Hepatocyte (in vitro differentiated cells): ENCODE data around the gene OR6B1.

Experiments used
- CTCF ChIP-seq: fragments of 200-600 bp; sonication (generic); IDR thresholded peaks from 2 replicates; pipeline ENCODE4 v1.5.1; 2016; ENCODE audit warnings: antibody characterized with exemption, mild to moderate bottlenecking; ENCODE audit not compliant: poor library complexity
- EZH2 ChIP-seq: fragments of 200-600 bp; sonication (generic); IDR thresholded peaks from 2 replicates; pipeline ENCODE4 v1.6.1; 2016; ENCODE audit warnings: antibody characterized with exemption, mild to moderate bottlenecking, borderline replicate concordance
- EZH2phosphoT487 ChIP-seq: fragments of 200-600 bp; sonication (generic); IDR thresholded peaks from one replicate; pipeline ENCODE4 v1.6.1; 2018; ENCODE audit warnings: antibody characterized with exemption, mild to moderate bottlenecking, low read depth, moderate library complexity; ENCODE audit not compliant: unreplicated experiment, severe bottlenecking

DNA sequence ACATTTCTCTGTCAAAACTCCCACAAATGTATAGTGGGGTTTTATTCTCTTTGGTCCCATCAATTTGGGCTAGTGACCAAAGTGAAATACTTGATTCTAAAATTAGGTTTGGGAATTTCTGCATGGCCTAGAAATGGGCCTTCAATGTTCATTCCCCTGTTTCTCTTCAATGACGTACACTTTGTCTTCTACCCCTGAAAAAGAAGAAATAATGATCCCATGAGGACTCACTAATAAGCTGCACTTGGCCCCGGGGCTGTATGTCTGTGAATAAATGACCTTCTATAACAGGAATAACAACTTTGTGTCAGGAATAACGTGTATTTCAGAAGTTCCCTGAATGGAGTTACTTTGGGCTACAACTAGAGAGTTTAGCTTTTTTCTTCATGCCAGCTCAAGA is 20.2 kb downstream of the OR6B1 start:
- TF ChIP-seq CTCF, result no peak
- no peak for TF ChIP-seq EZH2phosphoT487
- no peak for TF ChIP-seq EZH2
